NT2/D1 (cell line): Measurements from ENCODE around the gene CAV2.

Experiments used
- DNase-seq: peaks from one replicate; pipeline ENCODE4 v3.0.0-alpha.2; 2011; ENCODE audit warnings: low read depth, low spot score
- H3K27me3 ChIP-seq: 2 replicates; pipeline ENCODE4 v1.6.0; 2011; ENCODE audit warnings: mild to moderate bottlenecking; ENCODE audit not compliant: insufficient read length, insufficient read depth
- H3K36me3 ChIP-seq: 2 replicates; pipeline ENCODE4 v1.6.1; 2011; ENCODE audit warnings: mild to moderate bottlenecking, low read length, mixed read lengths; ENCODE audit not compliant: insufficient read depth, insufficient read length
- H3K4me1 ChIP-seq: 2 replicates; pipeline ENCODE4 v1.5.1; 2011; ENCODE audit not compliant: insufficient read depth, insufficient read length
- H3K4me3 ChIP-seq: 2 replicates; pipeline ENCODE4 v1.5.1; 2011; ENCODE audit warnings: low read depth; ENCODE audit not compliant: insufficient read length
- H3K9ac ChIP-seq: 2 replicates; pipeline ENCODE4 v1.6.0; 2011; ENCODE audit warnings: low read depth; ENCODE audit not compliant: insufficient read length
- H3K9me3 ChIP-seq: 2 replicates; pipeline ENCODE4 v1.5.1; 2011; ENCODE audit warnings: mild to moderate bottlenecking, low read length; ENCODE audit not compliant: insufficient read depth
- SUZ12 ChIP-seq: IDR thresholded peaks from 2 replicates; pipeline ENCODE4 v1.6.1; 2011; ENCODE audit not compliant: insufficient read length, insufficient read depth; ENCODE audit errors: extremely low read depth
- YY1 ChIP-seq: IDR thresholded peaks from 2 replicates; pipeline ENCODE4 v1.6.1; 2011; ENCODE audit not compliant: insufficient read length, insufficient read depth
- ZNF274 ChIP-seq: IDR thresholded peaks from 2 replicates; pipeline ENCODE4 v1.6.1; 2011; ENCODE audit warnings: mild to moderate bottlenecking, low read depth, low read length

The CAV2 gene

DNA sequence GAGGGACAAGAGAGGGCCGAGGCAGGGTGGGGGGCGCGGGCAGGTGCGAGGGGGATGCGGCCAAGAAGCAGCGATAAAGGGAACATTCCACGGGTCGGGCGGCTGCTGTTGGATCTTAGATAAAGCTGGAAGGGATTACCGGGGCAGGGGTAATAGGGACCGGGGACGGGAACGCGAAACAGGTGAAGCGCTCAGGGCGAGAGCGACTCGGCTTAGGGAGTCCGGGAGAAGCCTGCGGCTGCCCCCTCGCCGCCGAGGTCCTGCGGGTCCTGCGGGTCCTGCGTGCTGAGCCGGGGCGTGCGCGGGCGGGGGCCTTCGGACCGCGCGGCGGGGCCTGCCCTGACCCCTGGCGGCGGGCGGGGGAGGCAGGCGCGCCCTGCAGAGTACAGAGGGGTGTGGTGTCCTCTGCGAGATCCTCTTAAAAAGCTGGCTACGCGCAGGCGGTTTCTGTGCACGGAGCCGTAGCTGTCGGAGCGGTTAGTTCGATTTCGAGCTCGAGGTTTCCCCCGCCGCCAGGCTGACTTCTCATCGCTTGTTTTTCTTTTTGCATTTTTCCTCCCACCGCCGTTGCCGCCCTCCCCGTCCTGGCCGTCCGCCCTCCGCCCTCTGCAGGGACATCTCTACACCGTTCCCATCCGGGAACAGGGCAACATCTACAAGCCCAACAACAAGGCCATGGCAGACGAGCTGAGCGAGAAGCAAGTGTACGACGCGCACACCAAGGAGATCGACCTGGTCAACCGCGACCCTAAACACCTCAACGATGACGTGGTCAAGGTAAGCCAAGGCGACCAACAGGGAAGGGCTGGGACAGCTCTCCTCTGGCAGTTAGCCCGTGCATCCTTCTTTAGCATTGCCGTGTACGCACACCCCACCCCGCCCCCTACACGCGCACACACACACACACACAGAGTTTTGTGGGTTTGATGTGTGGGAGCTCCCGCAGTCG, 26.6 kb downstream of the CAV2 start:
- Histone ChIP-seq H3K9me3 (no peaks in the 10 kb centered on the region), H3K4me3 (peak overlapping the region; percentile 68), H3K36me3 (peaks cover 33% of the 10 kb centered on the region), H3K27me3 (no peaks in the 10 kb centered on the region), H3K4me1 (no peaks in the 10 kb centered on the region), H3K9ac (peak overlapping the region; percentile 82)
- TF ChIP-seq SUZ12, result no peak
- TF ChIP-seq ZNF274, result no peak
- TF ChIP-seq YY1, result no peak
- DNase-seq, result peak; percentile 51

DNA sequence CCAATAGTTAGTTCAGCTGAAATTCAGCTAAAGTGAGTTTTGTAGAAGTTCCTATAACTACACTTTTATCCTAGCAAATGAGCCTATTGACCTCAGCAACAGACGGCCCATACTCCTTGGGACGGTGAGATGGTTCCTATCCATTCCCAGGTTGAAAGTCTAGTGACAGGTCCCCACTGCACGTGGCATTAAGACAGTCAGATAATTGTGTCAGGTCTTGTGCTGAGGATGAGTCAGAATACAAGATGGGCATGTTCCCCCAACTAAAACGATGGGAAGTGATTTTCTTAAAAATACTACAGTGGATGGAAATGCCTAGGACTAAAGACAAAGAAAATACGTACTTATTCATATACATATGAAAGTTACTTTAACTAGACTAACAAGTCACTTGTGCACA, 27.4 kb downstream of the CAV2 start:
- H3K36me3 ChIP-seq, result peaks cover 36% of the 10 kb centered on the region
- H3K27me3 ChIP-seq, result no peaks in the 10 kb centered on the region
- H3K4me3 ChIP-seq, result peak overlapping the region; percentile 68
- no peaks in the 10 kb centered on the region for H3K9me3 ChIP-seq
- H3K4me1 ChIP-seq, result no peaks in the 10 kb centered on the region
- TF ChIP-seq ZNF274 (no peak), SUZ12 (no peak), YY1 (no peak)
- DNase-seq, result no peak
- peak overlapping the region; percentile 36 for H3K9ac ChIP-seq

DNA sequence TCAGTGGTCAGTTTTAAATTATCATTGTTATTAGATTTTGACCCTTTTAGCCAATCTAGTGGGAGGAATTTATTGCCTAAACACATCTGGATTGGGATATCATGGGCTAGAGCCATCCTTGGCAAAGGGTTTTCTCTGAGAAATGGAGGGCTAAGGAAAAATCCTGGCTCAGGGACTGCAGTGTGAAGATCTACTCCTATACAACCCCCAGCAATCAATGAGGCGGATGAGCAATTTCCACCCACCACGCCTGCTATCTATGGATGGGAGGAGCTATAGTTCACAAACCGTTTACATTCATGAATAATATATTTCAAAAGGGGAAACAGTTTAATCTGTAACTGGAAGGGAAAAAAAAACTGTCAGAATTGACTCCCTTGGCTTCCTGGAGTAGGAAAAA, 28.0 kb downstream of the CAV2 start:
- Histone ChIP-seq H3K4me3 (no peak overlapping the region), H3K27me3 (no peaks in the 10 kb centered on the region), H3K9ac (no peak overlapping the region), H3K9me3 (no peaks in the 10 kb centered on the region), H3K36me3 (peaks cover 43% of the 10 kb centered on the region), H3K4me1 (no peaks in the 10 kb centered on the region)
- DNase-seq, result no peak
- TF ChIP-seq SUZ12, result no peak
- no peak for TF ChIP-seq YY1
- no peak for TF ChIP-seq ZNF274

DNA sequence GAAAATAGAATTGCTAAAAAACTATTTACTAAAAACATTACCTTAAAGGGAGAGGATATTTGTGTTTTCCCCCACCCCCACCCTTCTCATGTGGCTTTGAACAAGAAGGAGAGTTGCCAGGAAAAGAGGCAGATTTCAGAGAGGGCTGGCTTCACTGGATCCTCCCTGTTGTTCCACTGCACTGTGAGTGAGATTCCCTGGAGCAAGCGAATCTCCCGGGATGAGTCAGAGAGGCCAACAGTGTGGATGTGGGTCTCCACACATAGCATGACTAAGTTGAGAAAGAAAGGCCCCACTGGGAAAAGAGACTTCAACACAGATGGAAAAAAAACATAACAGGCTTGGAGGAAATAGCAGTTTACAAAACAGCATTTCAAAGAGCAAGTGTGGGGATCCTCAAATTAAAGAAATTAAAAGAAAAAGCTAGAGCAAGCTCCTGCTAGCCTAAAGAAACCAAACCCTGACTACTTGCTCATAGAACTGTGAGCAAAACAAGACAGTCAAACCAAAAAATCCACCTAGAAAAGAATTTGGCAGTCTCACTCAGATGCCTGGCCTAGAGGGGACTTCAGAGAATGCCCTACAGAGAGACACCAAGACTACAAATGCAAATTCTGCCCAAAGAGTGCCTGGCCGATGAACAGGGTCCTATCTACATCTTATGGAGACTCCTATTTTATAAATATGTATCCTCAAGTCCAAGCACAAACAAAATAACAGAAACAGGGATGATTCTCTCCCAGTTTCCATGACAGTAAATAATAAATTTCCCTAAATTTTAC, 28.7 kb downstream of the CAV2 start:
- no peak for TF ChIP-seq ZNF274
- no peak for TF ChIP-seq YY1
- no peak for TF ChIP-seq SUZ12
- H3K27me3 ChIP-seq, result no peaks in the 10 kb centered on the region
- H3K9me3 ChIP-seq, result no peaks in the 10 kb centered on the region
- H3K9ac ChIP-seq, result no peak overlapping the region
- peaks cover 47% of the 10 kb centered on the region for H3K36me3 ChIP-seq
- no peak overlapping the region for H3K4me3 ChIP-seq
- H3K4me1 ChIP-seq, result no peaks in the 10 kb centered on the region
- DNase-seq, result no peak

DNA sequence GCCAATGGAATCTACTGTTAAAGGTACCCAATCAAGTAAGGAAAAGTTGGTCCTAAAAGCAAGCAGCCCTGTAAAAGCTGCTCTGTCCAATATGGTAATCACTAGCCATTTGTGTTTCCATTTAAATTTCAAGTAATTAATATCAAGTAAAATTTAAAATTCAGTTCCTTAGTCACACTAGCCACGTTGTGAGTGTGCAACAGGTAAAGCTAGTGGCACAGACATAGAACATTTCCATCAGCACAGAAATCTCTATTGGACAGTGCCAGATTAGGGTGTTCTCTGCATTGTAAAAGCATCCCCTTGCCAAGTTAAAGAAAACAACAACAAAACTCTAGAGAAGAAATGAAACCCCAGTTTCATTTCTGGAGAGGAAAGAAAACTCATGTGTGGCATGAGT, 29.7 kb downstream of the CAV2 start:
- Histone ChIP-seq H3K9ac (no peak overlapping the region), H3K4me1 (no peaks in the 10 kb centered on the region), H3K9me3 (no peaks in the 10 kb centered on the region), H3K27me3 (no peaks in the 10 kb centered on the region), H3K36me3 (peaks cover 47% of the 10 kb centered on the region), H3K4me3 (no peak overlapping the region)
- TF ChIP-seq YY1 (no peak), SUZ12 (no peak), ZNF274 (no peak)
- DNase-seq, result no peak

DNA sequence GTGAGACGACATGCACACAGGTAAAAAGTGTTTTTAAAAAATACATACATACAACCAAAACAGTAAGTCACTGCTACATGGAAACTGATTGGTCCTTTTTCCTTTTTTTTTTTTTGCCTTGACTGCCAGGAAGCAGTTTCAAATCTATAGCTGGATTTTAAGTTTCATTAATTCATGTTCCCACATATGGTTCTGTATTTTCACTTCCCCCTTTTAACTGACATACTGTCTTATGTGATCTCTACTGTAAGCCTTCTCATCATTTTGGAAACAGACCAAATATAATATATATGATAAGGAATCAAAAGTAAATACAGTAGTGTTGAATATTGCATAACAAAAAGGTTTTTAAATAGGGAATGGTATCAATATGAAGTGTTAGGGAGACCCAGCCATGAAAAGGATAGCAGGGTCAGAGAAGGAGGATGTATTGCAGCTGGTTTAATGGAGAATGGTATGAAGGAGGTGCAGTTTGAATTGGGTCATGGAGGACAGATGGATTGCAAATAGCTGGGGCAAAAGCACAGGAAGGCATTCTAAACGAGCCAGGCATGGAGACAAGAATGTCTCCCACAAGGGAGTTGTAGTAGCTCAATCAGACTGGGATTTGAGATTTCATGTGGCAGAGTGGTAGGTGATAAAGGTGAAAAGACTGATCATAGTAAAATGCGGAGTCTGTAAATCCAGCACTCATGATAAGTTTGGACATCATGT, 30.7 kb downstream of the CAV2 start:
- Histone ChIP-seq H3K4me1 (no peaks in the 10 kb centered on the region), H3K9ac (no peak overlapping the region), H3K4me3 (no peak overlapping the region), H3K36me3 (peaks cover 55% of the 10 kb centered on the region), H3K27me3 (no peaks in the 10 kb centered on the region), H3K9me3 (no peaks in the 10 kb centered on the region)
- DNase-seq, result no peak
- TF ChIP-seq ZNF274 (no peak), YY1 (no peak), SUZ12 (no peak)
